SK-N-SH (cell line): ENCODE results near the gene ADISSP. TPM values are rescaled to one million over a fixed set of nuclear protein-coding genes. Genes with fewer than 3 reads are reported as not detected.

ENCODE experiments used
- CTCF ChIA-PET: fragments of 300-600, 350-600 bp; formaldehyde crosslinking; extraction: SDS; loops from one replicate; lab custom pipeline; 2021; lab: Yijun Ruan, JAX
- POLR2A ChIA-PET: fragments of 350-600 bp; sonication (Branson Sonifier 250); formaldehyde crosslinking; extraction: SDS; loops from one replicate; lab custom pipeline; 2020; ENCODE audit warnings: antibody characterized with exemption, inconsistent platforms; lab: Yijun Ruan, JAX
- DNase-seq: peaks from one replicate; pipeline ENCODE4 v3.0.0; 2012
- H2AFZ ChIP-seq: fragments of 200-600 bp; sonication (generic); 2 replicates; pipeline ENCODE4 v1.8.1; 2016; ENCODE audit warnings: antibody characterized with exemption, mild to moderate bottlenecking, low read depth
- H3F3A ChIP-seq: fragments of 200-600 bp; sonication (generic); replicated peaks from 2 replicates; pipeline ENCODE3; 2016; ENCODE audit warnings: antibody characterized with exemption, mild to moderate bottlenecking; ENCODE audit not compliant: insufficient read depth
- H3K27ac ChIP-seq, 2 experiments: fragments of 200-500 bp in 1 of 2; fragments of 200-600 bp in 1 of 2; sonication (Bioruptor generic) in 1 of 2; sonication (generic), shearing (Covaris generic) in 1 of 2; 2 replicates each; pipeline versions ENCODE4 v1.5.1 to v1.6.1; 2014 to 2016; ENCODE audit warnings: low read depth in 2 of 2, inconsistent platforms in 1 of 2, low read length in 1 of 2, mild to moderate bottlenecking in 1 of 2, mixed read lengths in 1 of 2
- H3K27me3 ChIP-seq: fragments of 200-600 bp; sonication (generic), shearing (Covaris generic); 2 replicates; pipeline ENCODE4 v1.6.1; 2016; ENCODE audit warnings: mixed run types; ENCODE audit not compliant: insufficient read depth
- H3K36me3 ChIP-seq, 2 experiments: fragments of 200-500 bp in 1 of 2; fragments of 200-600 bp in 1 of 2; sonication (Bioruptor generic) in 1 of 2; sonication (generic) in 1 of 2; replicated peaks in 1 of 2; 2 replicates each; pipeline versions ENCODE3 to v1.5.1; 2014 to 2016; ENCODE audit warnings: low read length in 1 of 2, mild to moderate bottlenecking in 1 of 2; ENCODE audit not compliant: insufficient read depth in 2 of 2, control insufficient read depth in 1 of 2
- H3K4me1 ChIP-seq, 2 experiments: fragments of 200-500 bp in 1 of 2; fragments of 200-600 bp in 1 of 2; sonication (Bioruptor generic) in 1 of 2; sonication (generic), shearing (Covaris generic) in 1 of 2; 2 replicates each; pipeline versions ENCODE4 v1.5.1 to v1.6.1; 2014 to 2016; ENCODE audit warnings: low read depth in 1 of 2, low read length in 1 of 2, mixed run types in 1 of 2; ENCODE audit not compliant: insufficient read depth in 2 of 2, control insufficient read depth in 1 of 2
- H3K4me2 ChIP-seq: fragments of 200-600 bp; sonication (generic), shearing (Covaris generic); 2 replicates; pipeline ENCODE4 v1.6.1; 2017; ENCODE audit warnings: mixed run types
- H3K4me3 ChIP-seq, 2 experiments: fragments of 200-500 bp in 1 of 2; fragments of 200-600 bp in 1 of 2; sonication (Bioruptor generic) in 1 of 2; sonication (generic), shearing (Covaris generic) in 1 of 2; 2 replicates each; pipeline versions ENCODE4 v1.5.1 to v1.8.1; 2014 to 2016; ENCODE audit warnings: low read depth in 2 of 2, inconsistent platforms in 1 of 2, low read length in 1 of 2, mild to moderate bottlenecking in 1 of 2, mixed read lengths in 1 of 2, moderate library complexity in 1 of 2
- H3K79me2 ChIP-seq: fragments of 200-600 bp; sonication (generic); 2 replicates; pipeline ENCODE4 v1.8.1; 2017; ENCODE audit warnings: mild to moderate bottlenecking; ENCODE audit not compliant: insufficient read depth
- H3K9ac ChIP-seq: fragments of 200-600 bp; sonication (generic); 2 replicates; pipeline ENCODE4 v1.6.1; 2017; ENCODE audit warnings: mixed run types
- H3K9me2 ChIP-seq: fragments of 200-600 bp; sonication (generic); 2 replicates; pipeline ENCODE4 v1.6.1; 2017; ENCODE audit warnings: mixed run types
- H3K9me3 ChIP-seq: fragments of 200-600 bp; sonication (generic); 2 replicates; pipeline ENCODE4 v1.6.1; 2017; ENCODE audit warnings: mixed run types, mild to moderate bottlenecking, moderate library complexity
- H4K20me1 ChIP-seq: fragments of 200-600 bp; sonication (generic); 2 replicates; pipeline ENCODE4 v1.6.1; 2017; ENCODE audit warnings: mild to moderate bottlenecking, mixed run types; ENCODE audit not compliant: insufficient read depth
- ELF1 ChIP-seq: IDR thresholded peaks from 2 replicates; pipeline ENCODE4 v1.4.0; 2012
- EZH2phosphoT487 ChIP-seq: fragments of 200-600 bp; sonication (generic); IDR thresholded peaks from 2 replicates; pipeline ENCODE4 v1.6.1; 2017; ENCODE audit warnings: low read depth, mixed run types, mild to moderate bottlenecking, antibody characterized with exemption, moderate library complexity, borderline replicate concordance
- FOXM1 ChIP-seq: IDR thresholded peaks from 2 replicates; pipeline ENCODE4 v1.4.0; 2012; ENCODE audit warnings: low read depth, mild to moderate bottlenecking
- GABPA ChIP-seq: IDR thresholded peaks from 2 replicates; pipeline ENCODE4 v1.4.0; 2012; ENCODE audit warnings: low read depth, mild to moderate bottlenecking
- GATA2 ChIP-seq: sonication (generic); formaldehyde crosslinking; IDR thresholded peaks from 2 replicates; pipeline ENCODE4 v1.5.0; 2020; ENCODE audit warnings: mild to moderate bottlenecking, missing genetic modification reagents
- JUND ChIP-seq: IDR thresholded peaks from 2 replicates; pipeline ENCODE4 v1.4.0; 2012
- POLR2AphosphoS5 ChIP-seq: IDR thresholded peaks from 2 replicates; pipeline ENCODE4 v1.6.1; 2012; ENCODE audit warnings: low read depth, low read length
- RCOR1 ChIP-seq: fragments of 150-350 bp; IDR thresholded peaks from 2 replicates; pipeline ENCODE4 v1.6.1; 2017; ENCODE audit warnings: antibody characterized with exemption, low read length
- RXRA ChIP-seq: IDR thresholded peaks from 2 replicates; pipeline ENCODE4 v1.4.0; 2012; ENCODE audit warnings: low read depth, mild to moderate bottlenecking, borderline replicate concordance
- SIN3A ChIP-seq: IDR thresholded peaks from 2 replicates; pipeline ENCODE4 v1.6.1; 2012; ENCODE audit warnings: low read depth, mild to moderate bottlenecking, low read length, moderate library complexity, borderline replicate concordance
- SMC3 ChIP-seq: IDR thresholded peaks from 2 replicates; pipeline ENCODE4 v1.6.1; 2012; ENCODE audit warnings: low read depth, low read length, improper control_type of control experiment
- TAF1 ChIP-seq: IDR thresholded peaks from 2 replicates; pipeline ENCODE4 v1.6.1; 2012; ENCODE audit warnings: low read depth, mild to moderate bottlenecking, low read length, moderate library complexity, borderline replicate concordance
- USF2 ChIP-seq: fragments of 150-350 bp; IDR thresholded peaks from 2 replicates; pipeline ENCODE4 v1.6.1; 2017; ENCODE audit warnings: antibody characterized with exemption, low read length, low read depth, borderline replicate concordance
- YY1 ChIP-seq: IDR thresholded peaks from 2 replicates; pipeline ENCODE4 v1.4.0; 2012; ENCODE audit warnings: low read depth, mild to moderate bottlenecking
- whole genome bisulfite sequencing: methylation state at CpG from one replicate; pipeline ENCODE4 v1.1.6; 2017; ENCODE audit warnings: low lambda C conversion rate; 5-methylcytosine and 5-hydroxymethylcytosine counted together
- polyA plus RNA-seq, 3 experiments: library from polyadenylated mRNA; depleted of rRNA; stranded (reverse); fragments of >200 nt; gene quantifications; 2 replicates each; pipeline ENCODE4 v1.2.3, GENCODE V29; 2012

Gene ADISSP
- polyA plus RNA-seq, 1 of the 3 experiments (the other 2 are of a cell fraction) = 73.9 TPM

GRCh38 chr20:3758566-3758965 is 9.0 kb downstream of the ADISSP start:
- no peak overlapping the region for H2AFZ ChIP-seq
- no peaks in the 10 kb centered on the region; the same call in 1 of the 2 replicates for H3K79me2 ChIP-seq
- DNase-seq = no peak
- H3K9me2 ChIP-seq = no peaks in the 10 kb centered on the region
- no peaks in the 10 kb centered on the region for H4K20me1 ChIP-seq
- H3K27ac ChIP-seq = no peak overlapping the region
- ChIA-PET POLR2A (no interaction called here), CTCF (interaction anchor here (1.4 to 13.1 kb wide), 5 partner anchors 7 to 195 kb away, joined by 3 to 151 read pairs (median 13); partner anchors contain the start of genes ADISSP and SPEF1)
- TF ChIP-seq SMC3 (no peak), POLR2AphosphoS5 (no peak), RXRA (no peak), FOXM1 (no peak), USF2 (no peak), GATA2 (CRISPR knock-in tag) (no peak), RCOR1 (no peak), JUND (no peak), SIN3A (no peak), TAF1 (no peak), EZH2phosphoT487 (no peak), ELF1 (no peak)
- no peak overlapping the region for H3K4me2 ChIP-seq
- no peaks in the 10 kb centered on the region for H3K9me3 ChIP-seq
- no peaks in the 10 kb centered on the region for H3K27me3 ChIP-seq
- H3K4me3 ChIP-seq = no peak overlapping the region
- H3K4me1 ChIP-seq = no peaks in the 10 kb centered on the region
- WGBS = 100% methylated on average over 3 of the region's 11 CpGs
- H3F3A ChIP-seq = no peaks in the 10 kb centered on the region
- H3K9ac ChIP-seq = no peak overlapping the region
- H3K36me3 ChIP-seq = peaks cover 10 to 13% of the 10 kb centered on the region in 2 experiments

- Histone ChIP-seq H3K4me3 (no peak overlapping the region), H3K9me2 (no peaks in the 10 kb centered on the region), H3F3A (no peaks in the 10 kb centered on the region), H4K20me1 (no peaks in the 10 kb centered on the region), H3K79me2 (no peaks in the 10 kb centered on the region; the same call in 1 of the 2 replicates), H3K36me3 (peaks cover 10 to 13% of the 10 kb centered on the region in 2 experiments), H3K27me3 (no peaks in the 10 kb centered on the region), H3K27ac (no peak overlapping the region), H3K9me3 (no peaks in the 10 kb centered on the region), H3K4me2 (no peak overlapping the region), H3K9ac (no peak overlapping the region), H2AFZ (no peak overlapping the region), H3K4me1 (no peaks in the 10 kb centered on the region; a peak in 1 of 4 replicates)
- no peak for DNase-seq
- TF ChIP-seq YY1 = no peak
- TF ChIP-seq GABPA = no peak
- TF ChIP-seq RCOR1 = no peak
- no peak for TF ChIP-seq JUND
- 100% methylated on average over 2 of the region's 2 CpGs for WGBS
- CTCF ChIA-PET = interaction anchor here (0.6 to 13.1 kb wide), 8 partner anchors 6 to 194 kb away, joined by 3 to 151 read pairs (median 5); partner anchors contain the start of genes ADISSP and SPEF1
- POLR2A ChIA-PET = interaction anchor here (1.2 kb wide), 1 partner anchor 20 kb away, joined by 7 read pairs; no protein-coding TSS in a partner anchor
Observed at GRCh38 chr20:3757268-3757667, 10.3 kb downstream of the ADISSP start.
